ENCODE data around the gene HNRNPAB.

HNRNPAB gene

DNA sequence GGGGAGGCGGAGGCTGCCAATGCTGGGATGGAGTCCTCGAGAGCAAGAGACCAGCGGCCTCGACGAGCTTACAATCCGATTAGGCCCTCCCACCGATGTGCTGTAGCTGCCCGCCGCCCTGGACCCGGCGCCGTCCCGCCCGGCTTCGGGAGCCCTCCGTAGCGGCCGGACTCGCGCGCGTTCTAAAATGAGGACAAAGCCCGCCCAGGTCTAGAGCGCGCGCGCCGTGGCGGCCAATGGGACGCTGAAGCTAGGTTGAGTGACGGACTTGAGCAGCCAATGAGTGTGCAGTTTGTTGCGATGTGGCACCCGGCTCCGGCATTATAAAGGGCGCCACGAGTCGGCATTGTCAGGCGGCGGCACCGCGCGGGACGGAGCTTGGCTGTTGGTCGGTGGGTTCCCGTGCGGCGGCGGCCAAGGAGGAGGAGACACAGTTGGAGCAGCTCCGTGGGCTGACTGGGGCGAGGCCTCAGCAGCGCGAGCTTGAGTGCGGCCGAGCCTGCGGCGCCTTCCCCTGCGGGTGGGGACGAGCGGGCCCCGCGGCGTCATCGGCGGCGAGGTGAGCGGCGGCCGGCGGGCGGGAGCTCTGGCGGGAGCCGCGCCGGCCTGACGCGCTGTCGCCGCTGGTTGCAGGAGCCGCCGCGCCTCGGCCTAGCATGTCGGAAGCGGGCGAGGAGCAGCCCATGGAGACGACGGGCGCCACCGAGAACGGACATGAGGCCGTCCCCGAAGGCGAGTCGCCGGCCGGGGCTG is at the start of gene HNRNPAB:
Gene HNRNPAB (plus strand): TSS at position 352 of the 753 bp plus-strand sequence. CDS start 305 bp downstream, at position 657.
- TF ChIP-seq, protein P1, sequence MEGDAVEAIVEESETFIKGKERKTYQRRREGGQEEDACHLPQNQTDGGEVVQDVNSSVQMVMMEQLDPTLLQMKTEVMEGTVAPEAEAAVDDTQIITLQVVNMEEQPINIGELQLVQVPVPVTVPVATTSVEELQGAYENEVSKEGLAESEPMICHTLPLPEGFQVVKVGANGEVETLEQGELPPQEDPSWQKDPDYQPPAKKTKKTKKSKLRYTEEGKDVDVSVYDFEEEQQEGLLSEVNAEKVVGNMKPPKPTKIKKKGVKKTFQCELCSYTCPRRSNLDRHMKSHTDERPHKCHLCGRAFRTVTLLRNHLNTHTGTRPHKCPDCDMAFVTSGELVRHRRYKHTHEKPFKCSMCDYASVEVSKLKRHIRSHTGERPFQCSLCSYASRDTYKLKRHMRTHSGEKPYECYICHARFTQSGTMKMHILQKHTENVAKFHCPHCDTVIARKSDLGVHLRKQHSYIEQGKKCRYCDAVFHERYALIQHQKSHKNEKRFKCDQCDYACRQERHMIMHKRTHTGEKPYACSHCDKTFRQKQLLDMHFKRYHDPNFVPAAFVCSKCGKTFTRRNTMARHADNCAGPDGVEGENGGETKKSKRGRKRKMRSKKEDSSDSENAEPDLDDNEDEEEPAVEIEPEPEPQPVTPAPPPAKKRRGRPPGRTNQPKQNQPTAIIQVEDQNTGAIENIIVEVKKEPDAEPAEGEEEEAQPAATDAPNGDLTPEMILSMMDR (IDR thresholded peaks at IDR 0.05): no peak
- no peak for TF ChIP-seq ZFX (IDR thresholded peaks at IDR 0.05; ENCODE audit: borderline replicate concordance)

DNA sequence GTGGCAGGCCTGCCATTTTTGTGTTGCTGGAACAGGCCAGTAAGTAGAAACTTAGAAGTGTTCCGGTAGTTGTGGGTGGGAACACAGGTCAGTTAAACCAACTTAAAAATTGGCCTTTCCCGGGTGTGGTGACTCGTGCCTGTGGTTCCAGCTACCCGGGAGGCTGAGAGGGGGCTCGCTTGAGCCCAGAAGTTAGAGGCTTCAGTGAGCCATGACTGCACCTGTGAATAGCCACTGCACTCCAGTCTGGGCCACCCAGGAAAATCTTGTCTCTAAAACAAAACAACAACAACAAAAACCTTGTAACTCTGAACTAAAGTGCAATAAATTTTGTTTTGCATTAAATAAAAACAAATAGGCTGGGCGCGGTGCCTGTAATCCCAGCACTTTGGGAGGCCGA is 49.3 kb upstream of the HNRNPAB start:
- TF ChIP-seq, protein P1 (IDR thresholded peaks at IDR 0.05): no peak
- TF ChIP-seq ZFX (IDR thresholded peaks at IDR 0.05; ENCODE audit: borderline replicate concordance): no peak

More for the DNA sequence above, at the start of gene HNRNPAB:
- peak within 1 kb of the TSS; percentile 97 for H3K27ac ChIP-seq

DNA sequence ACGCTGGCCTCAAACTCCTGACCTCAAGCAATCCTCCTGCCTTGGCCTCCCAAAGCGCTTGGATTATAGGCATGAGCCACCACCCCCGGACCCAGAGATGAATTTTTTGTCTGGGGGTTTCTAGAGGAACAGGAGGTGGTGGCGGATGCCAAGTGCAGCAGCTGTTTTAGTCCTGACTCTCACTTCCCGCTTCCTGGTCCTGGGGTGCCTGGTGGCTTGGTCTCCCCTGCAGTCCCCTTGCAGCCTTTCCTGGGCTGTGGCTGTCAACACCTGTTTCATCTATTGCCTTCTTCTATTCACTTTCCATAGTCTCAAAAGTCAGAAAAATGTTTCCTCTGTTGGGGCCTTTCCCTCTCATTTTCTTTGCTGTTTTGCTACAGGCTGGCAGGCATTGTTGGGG is 44.2 kb upstream of the HNRNPAB start:
- H3K27ac ChIP-seq: no peak overlapping the region
- no peak for TF ChIP-seq ZFX (IDR thresholded peaks at IDR 0.05; ENCODE audit: borderline replicate concordance)
- TF ChIP-seq, protein P1 (IDR thresholded peaks at IDR 0.05): no peak

More for the DNA sequence above, 49.3 kb upstream of the HNRNPAB start:
- no peak overlapping the region for H3K27ac ChIP-seq

DNA sequence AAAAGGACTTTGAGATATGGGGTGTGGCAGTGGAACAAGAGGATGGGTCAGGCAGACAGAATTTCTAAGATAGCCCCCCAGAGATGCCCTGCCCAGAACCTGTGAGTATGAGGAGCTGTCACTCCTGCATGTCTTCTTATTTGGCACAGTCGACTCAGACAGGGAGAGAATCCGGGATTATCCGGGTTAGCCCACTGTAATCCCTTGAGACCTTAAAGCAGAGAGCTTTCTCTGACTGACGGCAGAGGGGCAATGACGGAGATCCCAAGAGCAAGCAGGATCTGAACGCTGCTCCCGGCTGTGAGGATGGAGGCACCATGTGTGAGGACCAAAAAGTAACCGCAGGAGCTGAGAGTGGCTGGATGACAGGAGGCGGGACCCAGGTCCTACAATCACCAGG is 41.9 kb upstream of the HNRNPAB start:
- no peak for TF ChIP-seq ZFX (IDR thresholded peaks at IDR 0.05; ENCODE audit: borderline replicate concordance)
- TF ChIP-seq, protein P1 (IDR thresholded peaks at IDR 0.05): no peak
- H3K27ac ChIP-seq: no peak overlapping the region

DNA sequence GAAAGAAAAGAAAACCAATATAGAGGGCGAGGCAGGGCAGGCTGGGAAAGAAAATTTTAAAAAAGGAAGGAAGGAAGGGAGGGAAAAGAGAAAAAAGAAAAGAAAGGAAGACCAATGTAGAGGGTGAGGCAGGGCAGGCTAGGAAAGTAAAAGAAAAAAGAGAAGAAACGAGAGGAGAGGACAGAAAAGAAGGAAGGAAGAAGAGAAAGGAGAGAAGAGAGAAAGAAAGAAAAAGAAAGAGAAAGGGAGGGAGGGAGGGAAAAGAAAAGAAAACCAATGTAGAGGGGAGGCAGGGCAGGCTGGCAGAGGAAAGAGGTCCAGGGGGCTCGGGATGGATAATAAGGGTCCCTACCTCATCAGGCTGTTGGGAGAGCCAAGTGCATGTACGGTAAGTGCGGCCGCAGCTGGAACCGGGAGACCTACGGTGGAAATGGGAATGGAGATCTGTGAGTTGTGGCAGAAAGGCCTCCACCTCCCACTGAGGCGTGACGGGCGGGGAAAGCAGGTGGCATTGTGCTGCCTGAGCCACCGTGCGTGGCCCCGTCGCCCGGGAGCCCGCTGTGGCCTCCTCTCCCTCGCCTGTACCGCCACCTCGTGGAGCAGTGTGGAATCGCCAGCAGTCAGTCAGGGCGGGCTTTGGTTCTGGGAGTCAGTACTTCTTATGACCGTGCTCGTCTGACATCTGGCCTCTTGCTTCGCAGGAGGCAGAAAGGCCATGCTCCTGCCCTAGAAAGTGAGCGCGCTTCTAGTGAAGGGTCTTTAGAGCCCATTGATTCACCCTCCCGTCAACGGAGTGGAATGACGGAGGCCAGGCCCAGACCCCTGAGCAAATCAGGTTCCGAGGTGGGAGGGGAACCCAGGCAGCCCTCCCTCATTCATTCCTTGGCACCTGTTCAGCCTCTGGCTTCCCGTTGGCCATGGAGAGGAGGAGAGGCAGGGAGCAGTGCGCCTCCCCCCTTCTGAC is 40.3 kb upstream of the HNRNPAB start:
- H3K27ac ChIP-seq: no peak overlapping the region

DNA sequence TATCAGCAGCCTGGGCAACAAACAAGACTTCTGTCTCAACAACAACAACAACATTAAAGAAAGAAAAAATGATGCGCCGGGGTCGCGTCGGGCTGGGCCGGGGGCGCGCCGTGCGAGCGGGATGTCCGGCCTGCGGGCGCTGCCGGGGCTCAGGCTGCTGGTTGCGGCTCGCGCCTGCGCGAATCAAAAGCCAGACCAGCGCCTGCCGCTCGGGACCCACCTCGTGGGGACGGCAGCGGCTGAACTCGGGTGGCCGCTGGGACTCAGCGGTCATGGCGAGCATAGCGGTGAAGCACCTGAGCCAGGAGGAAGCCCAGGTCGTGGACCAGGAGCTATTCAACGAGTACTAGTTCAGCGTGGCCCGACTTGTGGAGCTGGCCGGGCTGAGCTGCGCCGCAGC is 38.8 kb upstream of the HNRNPAB start:
- no peak for TF ChIP-seq ZFX (IDR thresholded peaks at IDR 0.05; ENCODE audit: borderline replicate concordance)
- TF ChIP-seq, protein P1 (IDR thresholded peaks at IDR 0.05): no peak
- no peak overlapping the region for H3K27ac ChIP-seq

More for the DNA sequence above, 40.3 kb upstream of the HNRNPAB start:
- TF ChIP-seq ZFX (IDR thresholded peaks at IDR 0.05; ENCODE audit: borderline replicate concordance): no peak
- TF ChIP-seq, protein P1 (IDR thresholded peaks at IDR 0.05): peak; percentile 95

Measured in 22Rv1 (cell line).